GM12801 (cell line): Measurements from ENCODE around the gene SIRPG.

ENCODE experiments used
- TF ChIP-seq, protein P1 (sequence below): IDR thresholded peaks from one replicate; pipeline ENCODE4 v1.5.1; 2011; ENCODE audit warnings: control low read depth; ENCODE audit not compliant: insufficient read length; ENCODE audit errors: extremely low read depth

The SIRPG gene

DNA sequence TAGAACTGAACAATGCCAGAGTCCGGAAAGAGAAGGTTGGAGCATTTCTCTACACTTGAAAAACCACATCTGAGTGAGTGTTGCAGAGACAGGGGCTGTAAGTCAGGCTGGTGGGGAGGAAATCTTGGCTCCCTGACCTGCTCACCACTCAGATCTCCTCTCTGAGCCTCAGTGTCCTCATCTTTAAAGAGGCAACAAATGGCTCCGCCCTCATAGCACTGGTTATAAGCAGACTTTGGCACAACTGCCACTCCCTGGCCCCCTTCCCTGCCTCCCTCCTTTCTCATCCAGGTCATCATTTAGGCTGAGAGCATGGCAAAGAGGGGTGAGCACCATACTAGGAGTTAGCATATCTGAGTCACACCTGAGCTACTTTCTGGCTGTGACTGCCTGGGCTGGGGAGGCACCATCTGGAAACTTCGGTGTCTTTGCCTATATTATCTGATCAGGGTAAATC is 10.6 kb downstream of the SIRPG start:
- TF ChIP-seq, protein P1, sequence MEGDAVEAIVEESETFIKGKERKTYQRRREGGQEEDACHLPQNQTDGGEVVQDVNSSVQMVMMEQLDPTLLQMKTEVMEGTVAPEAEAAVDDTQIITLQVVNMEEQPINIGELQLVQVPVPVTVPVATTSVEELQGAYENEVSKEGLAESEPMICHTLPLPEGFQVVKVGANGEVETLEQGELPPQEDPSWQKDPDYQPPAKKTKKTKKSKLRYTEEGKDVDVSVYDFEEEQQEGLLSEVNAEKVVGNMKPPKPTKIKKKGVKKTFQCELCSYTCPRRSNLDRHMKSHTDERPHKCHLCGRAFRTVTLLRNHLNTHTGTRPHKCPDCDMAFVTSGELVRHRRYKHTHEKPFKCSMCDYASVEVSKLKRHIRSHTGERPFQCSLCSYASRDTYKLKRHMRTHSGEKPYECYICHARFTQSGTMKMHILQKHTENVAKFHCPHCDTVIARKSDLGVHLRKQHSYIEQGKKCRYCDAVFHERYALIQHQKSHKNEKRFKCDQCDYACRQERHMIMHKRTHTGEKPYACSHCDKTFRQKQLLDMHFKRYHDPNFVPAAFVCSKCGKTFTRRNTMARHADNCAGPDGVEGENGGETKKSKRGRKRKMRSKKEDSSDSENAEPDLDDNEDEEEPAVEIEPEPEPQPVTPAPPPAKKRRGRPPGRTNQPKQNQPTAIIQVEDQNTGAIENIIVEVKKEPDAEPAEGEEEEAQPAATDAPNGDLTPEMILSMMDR = no peak

DNA sequence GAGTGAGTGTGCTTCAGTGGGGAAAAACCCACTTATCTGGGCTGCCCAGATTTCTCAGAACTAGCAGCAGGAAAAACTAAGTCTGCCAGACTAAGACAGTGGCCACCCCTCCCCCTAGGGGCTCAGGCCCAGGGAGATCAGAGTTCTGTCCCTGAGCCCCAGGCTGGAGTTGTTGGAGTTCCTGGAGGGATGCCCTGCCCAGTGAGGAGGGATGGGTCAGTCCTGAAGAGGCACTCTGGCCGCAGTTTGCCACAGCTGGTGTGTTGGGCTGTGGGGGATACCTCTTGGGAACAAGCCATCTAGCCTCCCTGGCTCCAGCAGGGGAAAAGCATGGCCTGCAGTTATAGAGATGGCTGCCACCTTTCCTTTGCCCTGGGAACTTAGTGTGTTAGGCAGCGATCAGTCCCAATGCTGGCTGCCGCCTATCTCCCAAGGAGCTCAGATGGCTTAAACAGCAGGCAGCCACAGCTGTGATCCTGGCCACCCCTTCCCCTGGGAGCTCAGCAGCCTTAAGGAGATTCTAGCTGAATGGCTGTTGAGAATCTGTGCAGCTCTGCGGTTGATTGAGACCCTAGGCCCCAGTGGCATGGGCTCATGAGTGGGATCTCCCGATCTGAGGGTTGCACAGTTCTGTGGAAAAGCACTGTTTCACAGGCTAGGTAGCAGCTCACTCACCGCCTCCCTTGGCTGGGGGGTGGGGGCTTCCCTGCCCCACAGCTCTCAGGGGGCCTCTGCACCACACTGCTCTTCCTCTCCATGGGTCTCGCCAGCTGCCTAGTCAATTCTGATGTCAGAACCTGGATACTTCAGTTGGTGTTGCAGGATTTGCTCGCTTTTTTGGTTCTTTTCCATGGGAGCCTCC is 13.2 kb downstream of the SIRPG start:
- TF ChIP-seq, protein P1 = no peak

DNA sequence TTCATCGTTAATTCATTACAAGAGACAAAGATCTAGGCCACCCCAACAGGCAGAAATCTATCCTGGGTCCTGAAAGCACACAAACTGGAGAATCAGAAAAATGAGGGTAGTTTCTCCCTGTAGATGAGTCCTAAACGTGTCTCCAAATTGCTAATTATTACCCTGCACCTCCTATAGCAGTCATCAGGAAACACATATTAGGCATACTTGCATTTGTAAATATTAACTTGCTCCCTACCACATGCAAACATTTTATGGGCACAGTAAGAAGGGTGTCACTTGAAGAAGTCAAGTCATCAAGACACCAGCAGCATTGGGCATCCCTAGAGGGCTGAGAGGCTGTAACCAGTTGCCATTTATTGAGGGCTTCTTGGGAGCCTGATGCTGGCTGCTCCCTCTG is 19.8 kb downstream of the SIRPG start:
- TF ChIP-seq, protein P1 = no peak

DNA sequence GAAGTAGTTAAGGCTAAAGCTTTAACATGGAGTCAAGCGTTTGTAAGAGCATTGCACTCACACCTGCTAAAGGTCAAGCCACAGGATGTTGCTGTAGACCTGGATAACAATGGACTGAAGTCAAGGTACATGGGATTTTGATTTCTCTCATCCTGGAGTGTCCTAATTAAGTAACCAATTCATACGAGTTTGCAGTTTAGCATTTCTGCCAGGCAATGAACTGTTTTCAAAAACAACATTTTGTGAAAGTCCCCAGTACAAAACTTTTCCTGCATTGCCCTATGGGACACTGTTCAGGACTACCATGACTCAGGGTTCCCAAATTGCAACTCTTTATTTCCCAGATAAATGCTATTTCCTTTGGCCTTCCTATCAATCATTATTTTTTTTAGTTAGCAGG is 20.4 kb downstream of the SIRPG start:
- TF ChIP-seq, protein P1 = no peak

DNA sequence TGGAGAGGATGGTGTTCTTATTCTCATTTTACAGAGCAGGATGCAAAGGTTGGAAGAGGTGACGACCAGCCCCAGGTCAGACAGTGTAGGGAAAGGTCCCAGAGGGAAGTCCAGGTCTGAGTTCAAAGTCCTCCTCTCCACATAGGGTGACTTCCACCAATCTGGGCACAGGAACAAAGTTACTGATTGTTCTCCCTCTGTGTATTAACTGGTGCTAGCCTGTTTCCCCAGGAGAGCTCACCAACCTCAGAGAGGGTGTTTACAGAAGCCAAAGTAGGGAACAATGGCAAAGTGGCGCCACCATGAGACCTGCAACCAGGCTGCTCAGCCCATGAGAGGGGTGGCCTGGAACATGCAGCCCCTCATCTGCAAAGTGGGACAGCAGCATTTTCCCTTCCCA is 21.0 kb downstream of the SIRPG start:
- TF ChIP-seq, protein P1 = no peak

DNA sequence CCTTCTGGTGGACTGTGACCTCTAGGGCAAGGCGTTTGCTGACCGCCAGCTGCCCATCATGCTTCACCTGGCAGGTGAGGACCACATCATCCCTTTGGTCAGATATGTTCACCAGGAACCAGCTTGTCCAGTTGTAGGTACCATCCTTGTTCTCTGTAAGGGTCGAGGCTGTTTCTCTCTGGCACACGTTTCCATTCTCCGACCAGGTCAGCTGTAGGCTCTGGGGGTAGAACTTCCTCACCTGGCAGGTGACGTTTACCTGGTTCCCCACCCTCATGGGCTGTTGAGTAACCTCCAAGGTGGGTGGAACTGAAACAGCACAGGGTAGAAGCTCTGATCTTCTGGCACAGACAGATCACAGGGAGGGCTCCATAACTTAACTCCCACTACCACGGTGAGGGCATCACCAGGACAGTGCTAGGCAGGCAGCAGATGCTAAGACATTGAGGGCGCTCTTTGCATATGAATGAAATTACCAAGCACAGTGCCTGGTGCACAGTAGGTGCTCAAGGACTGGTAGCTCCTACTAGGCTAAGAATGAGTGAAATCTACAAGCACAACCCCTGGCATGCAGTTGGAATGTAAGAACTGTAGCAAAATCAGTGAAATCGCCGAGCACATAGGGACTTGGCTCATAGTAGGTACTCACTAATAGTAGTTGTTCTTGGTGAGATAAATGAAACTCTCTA is 22.1 kb downstream of the SIRPG start:
- TF ChIP-seq, protein P1 = no peak

DNA sequence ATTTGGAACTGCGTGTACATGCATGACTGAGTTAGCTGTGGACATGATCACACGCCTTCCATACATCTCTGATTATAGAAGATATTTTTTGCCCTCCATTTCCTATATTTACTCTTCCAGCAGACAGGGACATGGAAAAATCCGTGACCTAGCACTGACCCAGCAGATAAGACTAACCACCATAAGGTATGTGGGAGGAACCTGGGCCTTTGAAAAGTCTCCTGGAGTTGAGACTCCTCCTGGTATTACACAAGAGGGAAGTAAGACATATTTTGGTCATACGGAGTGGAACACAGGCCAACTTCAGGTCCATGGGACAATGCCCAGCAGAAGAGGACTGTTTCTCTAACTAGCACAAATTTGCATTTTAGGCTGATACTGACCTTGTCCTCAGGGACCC is 24.0 kb downstream of the SIRPG start:
- TF ChIP-seq, protein P1 = no peak
